Measurements from ENCODE around the gene ANKH. TPM values are rescaled to one million over a fixed set of nuclear protein-coding genes. Genes with fewer than 3 reads are reported as not detected.

The ANKH gene
- total and polyA plus RNA-seq, 10 of the 15 experiments (the other 5 are each of a cell fraction or from before 2014, with no cell fraction given), result 2.1 to 43.9 (median 14.4) TPM

GRCh38 chr5:14730881-14731280, 140.7 kb downstream of the ANKH start:
- intact Hi-C loops (cut with micrococcal nuclease; ENCODE audit: unreplicated experiment) (no loop called here), in situ Hi-C loops (cut with MboI) (no loop called here)
- RAD21 ChIA-PET (ENCODE audit: unreplicated experiment), result no interaction called here
- Histone ChIP-seq H3K79me2 (ENCODE audit: control insufficient read depth, insufficient read depth, low read length) (no peaks in the 10 kb centered on the region), H3K4me3 (no peak overlapping the region), H4K20me1 (ENCODE audit: control insufficient read depth, insufficient read depth) (no peaks in the 10 kb centered on the region), H3K9me3 (replicated peaks; ENCODE audit: control insufficient read depth, insufficient read depth, low read length) (no peaks in the 10 kb centered on the region), H3K9ac (ENCODE audit: control insufficient read depth, insufficient read depth, low read length) (no peak overlapping the region), H2AFZ (ENCODE audit: control insufficient read depth, low read depth, low read length) (no peak overlapping the region), H3K27ac (ENCODE audit: control insufficient read depth, insufficient read depth) (no peak overlapping the region), H3K36me3 (ENCODE audit: control insufficient read depth in 2 of 2, insufficient read depth in 2 of 2, low read length in 1 of 2) (no peaks in the 10 kb centered on the region; a peak in 2 of 4 replicates), H3K4me1 (ENCODE audit: control insufficient read depth, insufficient read depth, low read length) (no peaks in the 10 kb centered on the region), H3K27me3 (replicated peaks in 1 of 2; ENCODE audit: control insufficient read depth in 2 of 2, insufficient read depth in 2 of 2, low read length in 1 of 2) (no peaks in the 10 kb centered on the region), H3K4me2 (ENCODE audit: control insufficient read depth, insufficient read depth) (no peak overlapping the region)
- no TSS peak for BruUV-seq (replicated peaks)
- FAIRE-seq, result no peak
- CTCF ChIA-PET, result interaction anchor here (0.6 to 1.5 kb wide), 3 partner anchors 86 to 282 kb away, joined by 3 to 5 read pairs (median 4); no protein-coding TSS in a partner anchor
- DNase-seq (ENCODE audit: low read depth, low spot score), result no peak
- POLR2A ChIA-PET, result no interaction called here
- TF ChIP-seq MAX (IDR thresholded peaks at IDR 0.05; ENCODE audit: low read depth, low read length), result no peak
- TF ChIP-seq ASH2L (IDR thresholded peaks at IDR 0.05; ENCODE audit: borderline replicate concordance, low read depth), result no peak
- TF ChIP-seq RELB (IDR thresholded peaks at IDR 0.05; ENCODE audit: low read depth), result no peak
- TF ChIP-seq HCFC1 (IDR thresholded peaks at IDR 0.05; ENCODE audit: low read length), result no peak
- TF ChIP-seq PAX8 (IDR thresholded peaks at IDR 0.05), result no peak
- no peak for TF ChIP-seq SMAD1 (IDR thresholded peaks at IDR 0.05; ENCODE audit: low read depth, partially characterized antibody)
- TF ChIP-seq POLR2A (IDR thresholded peaks at IDR 0.05; ENCODE audit: low read depth, low read length), result no peak
- no peak for TF ChIP-seq SPI1 (IDR thresholded peaks at IDR 0.05; ENCODE audit: borderline replicate concordance, insufficient read depth, low read depth, low read length)
- no peak for TF ChIP-seq CTCF (IDR thresholded peaks at IDR 0.05 in 2 of 3, conservative IDR thresholded peaks at IDR 0.05 in 1 of 3; ENCODE audit: control insufficient read depth in 2 of 3, extremely low read depth in 1 of 3, insufficient read depth in 1 of 3, low read depth in 3 of 3, low read length in 3 of 3)
- TF ChIP-seq RAD21 (IDR thresholded peaks at IDR 0.05; ENCODE audit: insufficient read depth, low read depth, low read length), result no peak
- no peak for TF ChIP-seq BHLHE40 (IDR thresholded peaks at IDR 0.05; ENCODE audit: borderline replicate concordance in 1 of 2, low read depth in 2 of 2, low read length in 1 of 2)
- TF ChIP-seq RB1 (IDR thresholded peaks at IDR 0.05; ENCODE audit: borderline replicate concordance), result no peak
- no peak for TF ChIP-seq SMARCA5 (IDR thresholded peaks at IDR 0.05)
- TF ChIP-seq CBFB (IDR thresholded peaks at IDR 0.05; ENCODE audit: low read depth), result no peak
- WGBS (ENCODE audit: insufficient coverage, insufficient replicate concordance, low lambda C conversion rate, missing lambda C conversion rate), result 86% methylated on average over 9 of the region's 15 CpGs
- ATAC-seq, result no peak
- SMC1A ChIA-PET (ENCODE audit: uncharacterized antibody, unreplicated experiment), result interaction anchor here (1.0 to 1.4 kb wide), 3 partner anchors 79 to 131 kb away, joined by 3 to 4 read pairs (median 3); no protein-coding TSS in a partner anchor

All from GM12878 (cell line).